UCSD-AML1 (cell line): ENCODE results near the gene PRKG2.
A peak's percentile ranks its signal among the peaks of the same experiment; 100 is the strongest.

Source experiments
- DNase-seq: peaks from one replicate; lab custom pipeline; 2025; ENCODE audit not compliant: unreplicated experiment; lab: John Stamatoyannopoulos, UW

PRKG2 gene

DNA sequence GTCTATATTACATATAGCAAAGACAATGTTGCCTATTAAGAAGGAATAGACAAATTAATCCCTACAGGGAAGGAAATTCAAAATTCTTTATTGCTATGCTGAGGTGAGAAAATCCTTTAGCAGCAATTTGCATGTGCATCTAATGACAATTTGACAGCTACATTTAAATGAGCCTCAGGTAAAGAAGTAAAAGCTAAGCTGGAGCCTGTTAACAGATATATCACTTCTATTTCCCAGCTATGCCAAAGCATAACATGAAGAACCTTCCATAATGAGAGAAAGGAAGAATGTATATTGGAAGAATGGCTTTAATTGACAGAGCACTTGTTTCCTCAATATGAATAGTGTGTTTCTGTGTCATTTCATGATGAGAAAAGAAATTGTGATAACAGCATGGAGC lies 112.9 kb downstream of the PRKG2 start:
- DNase-seq: no peak

DNA sequence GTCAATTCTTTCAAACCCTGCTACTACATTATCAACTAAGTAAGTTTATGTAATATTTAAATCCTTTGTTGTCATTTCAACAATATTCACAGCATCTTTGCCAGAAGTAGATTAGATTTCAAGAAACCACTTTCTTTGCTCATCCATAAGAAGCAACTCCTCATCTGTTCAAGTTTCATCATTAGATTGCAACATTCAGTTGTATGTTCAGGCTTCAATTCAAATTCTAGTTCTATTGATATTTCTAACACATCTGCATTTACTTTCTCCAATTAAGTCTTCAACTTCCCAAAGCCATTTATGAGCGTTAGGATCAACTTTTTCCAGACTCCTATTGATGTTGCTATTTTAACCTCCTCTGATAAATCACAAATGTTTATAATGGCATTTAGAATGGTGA lies 118.5 kb downstream of the PRKG2 start:
- DNase-seq: no peak

DNA sequence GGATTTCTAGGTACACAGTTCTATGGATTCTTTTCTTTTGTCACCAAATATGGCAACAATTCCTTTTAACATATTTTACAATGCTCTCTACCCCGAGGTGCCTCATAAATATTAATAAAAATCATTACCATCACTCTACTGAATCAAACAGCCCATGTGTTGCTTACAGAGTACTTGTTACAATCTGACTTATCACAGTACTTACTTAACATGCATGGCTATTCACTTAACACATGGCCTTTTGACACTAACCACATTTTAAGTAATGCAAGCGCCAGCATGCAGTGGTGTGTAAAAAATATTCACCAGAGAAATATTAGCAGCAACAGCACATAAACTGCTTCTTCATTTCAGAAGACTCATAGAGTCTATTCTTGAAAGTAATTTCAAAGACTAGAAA lies 119.6 kb downstream of the PRKG2 start:
- DNase-seq: no peak

DNA sequence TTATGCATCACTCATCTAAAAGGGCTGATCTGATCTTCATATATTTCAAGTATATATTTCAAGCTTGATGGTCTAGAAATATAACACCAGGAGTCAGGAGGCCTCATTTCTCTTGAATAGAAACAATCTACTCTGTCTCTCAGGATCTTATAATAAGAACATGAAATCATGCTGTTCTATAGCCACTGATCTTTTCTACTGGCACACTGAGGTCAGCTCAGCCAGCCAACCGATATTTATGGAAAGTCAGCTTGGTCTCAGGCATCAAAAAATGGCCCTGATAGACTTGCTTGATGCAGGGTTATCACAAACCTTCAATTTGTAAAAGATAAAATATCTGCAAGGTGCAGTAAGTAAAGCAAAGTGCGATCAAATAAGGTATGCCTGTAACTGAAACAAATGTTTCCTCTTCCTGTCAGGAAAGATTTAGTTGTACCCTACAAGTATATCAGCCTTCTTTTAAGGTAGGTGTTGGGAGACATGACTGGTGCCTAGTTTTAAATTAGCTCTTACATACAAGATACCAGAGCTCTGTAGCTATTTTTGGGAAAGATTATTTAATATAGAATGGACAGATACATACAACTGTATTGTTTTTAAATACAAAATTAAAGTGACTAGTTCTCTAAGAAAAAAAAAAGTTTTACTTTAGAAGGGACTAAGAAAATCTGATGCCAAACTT lies 121.2 kb downstream of the PRKG2 start:
- DNase-seq: no peak

DNA sequence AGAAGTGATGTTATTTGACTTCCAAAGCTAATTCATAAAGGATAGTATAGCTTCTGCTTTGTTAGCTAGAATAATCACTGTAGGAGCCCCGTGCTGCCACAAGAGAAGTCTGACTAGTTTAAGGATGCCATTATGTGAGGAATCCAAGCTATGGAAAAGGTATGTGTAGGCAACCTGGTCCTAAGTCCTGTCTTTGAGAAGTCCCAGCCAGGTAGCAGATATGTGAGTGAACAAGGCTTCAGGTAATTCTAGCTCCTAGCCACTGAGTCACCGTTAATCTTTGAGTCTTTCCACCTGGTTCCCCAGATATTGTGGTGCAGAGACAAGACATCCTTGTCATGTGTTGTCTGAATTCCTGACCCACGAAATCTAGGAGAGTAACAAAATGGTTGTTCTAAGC lies 129.0 kb downstream of the PRKG2 start:
- no peak for DNase-seq

DNA sequence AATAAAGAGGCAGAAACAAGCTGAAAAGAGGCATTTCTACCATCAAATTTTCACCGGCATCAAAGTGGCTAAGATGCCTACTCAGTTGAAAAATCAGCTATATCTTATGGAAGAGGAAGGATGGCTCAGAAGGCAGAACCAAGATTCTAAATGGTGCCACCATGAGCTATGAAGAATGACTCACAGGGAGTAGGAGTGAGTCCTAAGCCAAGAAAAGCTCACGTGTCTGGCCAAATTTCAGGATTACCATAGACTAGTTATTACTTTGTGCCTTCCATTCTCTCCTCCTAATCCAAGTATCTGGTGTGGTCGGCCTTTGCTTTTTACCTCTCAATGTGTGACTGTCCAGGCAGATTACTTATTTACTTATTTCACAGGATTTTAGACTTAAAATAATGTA lies 129.7 kb downstream of the PRKG2 start:
- no peak for DNase-seq

DNA sequence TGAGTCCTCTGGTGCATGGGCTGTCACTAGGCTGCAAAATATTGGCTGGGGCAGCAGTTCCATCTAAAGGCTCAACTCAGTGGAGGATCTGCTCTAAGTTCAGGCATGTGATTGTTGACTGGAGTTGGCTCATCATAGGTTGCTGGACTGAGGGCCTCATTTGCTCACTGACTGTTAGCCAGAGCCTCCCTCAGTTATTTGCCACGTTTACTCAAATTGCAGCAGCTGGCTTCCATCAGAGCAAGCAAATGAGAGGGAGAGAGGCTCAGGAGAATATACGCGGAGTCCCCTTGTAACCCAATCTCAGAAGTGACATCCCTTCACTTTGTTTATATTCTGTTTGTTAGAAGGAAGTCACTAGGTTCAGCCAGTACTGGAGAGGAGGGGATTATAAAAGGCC lies 130.4 kb downstream of the PRKG2 start:
- DNase-seq: no peak

DNA sequence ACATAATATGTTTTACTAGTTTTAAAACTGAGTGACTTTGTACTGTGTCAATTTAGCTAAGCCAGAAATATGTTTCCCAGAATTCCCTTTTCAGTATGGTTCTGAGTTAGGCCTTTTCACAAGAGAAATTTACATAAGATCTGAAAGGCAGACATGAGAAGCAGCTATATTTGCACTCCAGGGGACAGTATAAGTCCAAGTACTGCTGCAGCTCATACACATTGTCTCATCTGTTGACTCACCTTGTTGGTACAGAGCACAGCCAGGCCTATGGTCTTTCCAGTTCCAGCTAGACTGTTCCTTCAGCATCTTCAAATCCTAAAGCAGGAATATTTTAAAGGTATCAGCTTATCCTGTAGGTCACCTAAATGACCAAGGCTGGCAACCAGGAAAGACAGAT lies 131.0 kb downstream of the PRKG2 start:
- no peak for DNase-seq

DNA sequence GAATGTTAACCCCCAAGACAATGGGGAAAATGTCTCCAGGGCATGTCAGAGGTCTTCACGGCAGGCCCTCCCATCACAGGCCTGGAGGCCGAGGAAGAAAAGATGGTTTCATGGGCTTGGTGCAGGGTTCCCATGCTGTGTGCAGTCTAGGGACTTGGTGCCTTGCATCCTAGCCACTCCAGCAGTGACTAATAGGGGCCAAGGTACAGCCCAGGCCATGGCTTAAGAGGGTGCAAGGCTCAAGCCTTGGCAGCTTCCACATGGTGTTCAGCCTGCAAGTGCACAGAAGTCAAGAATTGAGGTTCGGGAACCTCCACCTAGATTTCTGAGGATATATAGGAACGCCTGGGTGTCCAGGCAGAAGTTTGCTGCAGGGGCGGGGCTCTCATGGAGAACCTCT lies 133.9 kb downstream of the PRKG2 start:
- DNase-seq: no peak

DNA sequence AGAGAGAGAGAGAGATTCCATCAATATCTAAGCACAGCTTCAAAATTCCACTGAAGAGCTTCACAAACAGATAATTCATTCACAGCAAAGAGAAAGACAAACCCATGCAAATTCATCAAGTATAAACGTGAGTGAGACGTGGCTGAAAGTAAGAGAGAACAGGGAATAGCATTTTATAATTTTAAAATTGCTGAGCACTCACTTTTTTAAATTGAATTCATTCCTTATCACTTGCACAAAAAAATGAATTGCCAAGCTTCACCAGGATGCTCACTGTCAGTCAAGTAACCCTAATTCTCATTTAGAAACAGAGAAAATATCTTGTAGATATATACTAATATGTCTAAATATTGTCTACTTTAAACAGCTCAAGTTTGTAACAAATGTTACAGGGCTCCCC lies 144.0 kb downstream of the PRKG2 start:
- DNase-seq: no peak

DNA sequence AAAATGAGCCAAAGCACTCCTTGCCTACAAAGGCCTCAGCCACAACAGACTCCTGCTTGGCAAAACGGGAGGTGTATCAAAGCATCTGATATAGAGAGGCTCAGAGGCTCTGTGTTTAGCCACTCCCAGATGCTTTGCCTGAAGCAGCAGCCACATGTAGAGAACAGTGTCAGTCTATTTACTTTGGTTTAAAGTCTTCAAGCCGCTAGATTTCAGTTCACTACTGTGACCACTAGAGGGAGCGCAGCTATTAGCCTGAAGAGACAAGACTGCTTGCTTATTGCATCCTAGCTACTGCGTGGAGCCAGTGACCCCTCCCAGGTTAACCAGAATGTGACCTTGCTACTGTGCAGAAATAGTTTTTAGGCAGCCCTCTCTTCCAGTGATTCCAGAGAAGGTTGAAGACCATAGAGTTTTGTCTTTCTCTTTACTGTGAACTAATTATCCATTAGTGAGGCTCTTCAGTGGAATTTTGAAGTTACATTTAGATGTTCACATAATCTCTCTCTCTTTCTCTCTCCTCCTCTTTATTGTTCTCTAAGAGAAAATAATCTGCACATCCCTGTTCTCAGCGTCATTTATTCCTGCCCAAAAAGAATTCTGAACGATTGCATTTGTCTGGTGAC lies 145.2 kb downstream of the PRKG2 start:
- DNase-seq: peak; percentile 23

DNA sequence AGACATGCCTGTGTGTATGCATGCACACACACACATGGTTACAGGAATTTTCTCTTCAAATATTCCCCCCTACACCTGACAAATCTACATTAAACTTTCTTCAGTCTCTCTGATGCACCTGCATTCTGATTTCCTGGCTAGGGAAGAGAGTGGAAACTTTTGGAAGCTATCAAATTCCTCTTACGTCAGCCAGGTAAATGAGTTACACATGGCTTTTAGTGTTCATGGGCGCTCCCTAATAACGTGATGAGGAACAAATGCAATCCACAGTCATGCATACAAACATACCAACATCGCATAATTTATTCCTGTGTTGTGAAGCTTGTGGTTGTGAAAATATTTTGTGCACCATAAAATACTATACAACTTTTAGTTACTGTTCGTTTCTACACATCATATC lies 149.6 kb downstream of the PRKG2 start:
- no peak for DNase-seq

DNA sequence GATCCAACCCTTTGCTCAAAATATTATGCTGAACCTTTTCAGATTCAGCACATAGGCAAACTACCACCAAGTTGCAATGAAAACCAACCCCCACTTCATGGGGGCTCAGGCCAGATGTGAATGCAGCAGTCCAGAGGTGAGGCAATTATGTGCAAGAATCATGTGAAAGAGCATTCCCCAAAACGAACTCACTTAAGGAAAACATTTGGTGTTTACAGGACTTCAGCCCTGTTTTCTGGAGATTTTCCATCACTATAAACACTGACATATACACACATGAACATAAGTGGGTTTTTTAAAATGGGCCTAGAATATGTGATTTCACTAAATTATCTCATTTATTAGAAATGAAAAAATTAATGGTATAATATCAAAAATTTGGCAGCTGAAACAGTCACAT lies 153.0 kb downstream of the PRKG2 start:
- no peak for DNase-seq

DNA sequence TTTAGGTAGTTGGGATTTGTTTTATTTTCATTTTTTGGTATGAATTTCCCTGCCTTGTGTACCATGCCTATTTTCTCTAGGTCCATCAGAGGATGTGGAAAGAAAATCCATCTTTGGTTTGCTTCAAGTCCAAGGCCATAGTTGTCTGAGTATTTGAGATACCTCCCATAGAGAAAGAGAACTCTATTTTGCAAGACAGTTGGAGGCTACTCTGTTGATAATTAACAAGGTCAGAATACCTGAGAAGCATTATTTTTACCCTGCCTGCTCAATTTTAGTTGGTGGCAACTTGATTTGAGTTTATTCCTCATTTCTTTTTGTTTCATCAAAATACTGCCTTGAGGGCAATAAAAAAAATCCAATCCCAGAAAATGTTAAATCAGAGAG lies 153.7 kb downstream of the PRKG2 start:
- no peak for DNase-seq

DNA sequence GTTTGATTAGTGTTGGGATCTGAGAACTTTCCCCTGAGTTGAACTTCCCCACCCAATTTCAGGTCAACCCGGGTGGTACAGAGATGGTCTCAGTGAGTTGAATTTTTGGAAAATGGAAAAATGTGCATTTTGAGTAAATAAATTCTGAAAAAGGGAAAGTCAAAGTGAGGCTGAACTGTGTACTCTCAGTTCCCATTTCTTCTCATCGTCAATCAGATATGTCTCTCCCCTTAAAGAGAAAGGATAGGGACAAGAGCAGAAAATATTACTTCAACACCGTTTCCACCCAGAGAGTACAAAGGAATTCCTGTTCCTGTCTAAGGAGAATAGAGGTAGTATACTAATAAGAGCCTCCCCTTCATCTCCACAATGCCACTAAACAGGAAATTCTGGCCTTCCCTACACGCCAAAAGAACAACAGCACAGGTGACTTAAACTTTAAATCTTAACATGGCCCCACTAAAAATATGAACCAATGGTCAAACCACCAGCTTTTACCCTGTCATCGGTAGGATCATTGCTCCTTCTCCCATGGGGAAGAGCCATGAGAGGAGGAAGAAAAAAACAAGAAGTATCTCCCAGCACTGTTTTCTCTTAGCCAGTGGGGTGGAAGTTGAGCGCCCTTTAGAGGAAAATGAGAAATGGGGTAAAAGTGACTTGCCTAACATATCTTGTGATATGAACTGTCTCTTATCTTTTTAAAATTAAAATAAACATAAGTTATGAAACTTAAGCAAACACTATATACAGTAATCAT lies 154.3 kb downstream of the PRKG2 start:
- DNase-seq: no peak

DNA sequence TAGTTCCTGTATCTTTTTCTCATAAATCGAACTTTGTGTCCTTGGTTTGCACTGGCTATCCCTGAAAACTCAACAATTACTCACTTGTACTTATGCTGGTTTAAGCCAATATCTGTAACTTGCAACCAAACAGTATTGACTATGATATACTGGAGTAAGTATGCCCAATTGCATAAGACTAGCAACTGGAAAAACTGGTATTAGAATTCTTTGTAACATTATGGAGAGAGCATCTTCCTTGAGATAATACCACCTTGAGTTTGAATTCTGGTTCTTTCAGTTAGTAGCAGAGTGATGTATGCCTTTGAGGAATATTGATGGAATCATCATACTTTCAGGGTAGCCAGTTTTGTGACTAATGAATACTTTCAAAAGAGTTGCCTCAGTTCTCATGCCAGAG lies 156.4 kb downstream of the PRKG2 start:
- no peak for DNase-seq

DNA sequence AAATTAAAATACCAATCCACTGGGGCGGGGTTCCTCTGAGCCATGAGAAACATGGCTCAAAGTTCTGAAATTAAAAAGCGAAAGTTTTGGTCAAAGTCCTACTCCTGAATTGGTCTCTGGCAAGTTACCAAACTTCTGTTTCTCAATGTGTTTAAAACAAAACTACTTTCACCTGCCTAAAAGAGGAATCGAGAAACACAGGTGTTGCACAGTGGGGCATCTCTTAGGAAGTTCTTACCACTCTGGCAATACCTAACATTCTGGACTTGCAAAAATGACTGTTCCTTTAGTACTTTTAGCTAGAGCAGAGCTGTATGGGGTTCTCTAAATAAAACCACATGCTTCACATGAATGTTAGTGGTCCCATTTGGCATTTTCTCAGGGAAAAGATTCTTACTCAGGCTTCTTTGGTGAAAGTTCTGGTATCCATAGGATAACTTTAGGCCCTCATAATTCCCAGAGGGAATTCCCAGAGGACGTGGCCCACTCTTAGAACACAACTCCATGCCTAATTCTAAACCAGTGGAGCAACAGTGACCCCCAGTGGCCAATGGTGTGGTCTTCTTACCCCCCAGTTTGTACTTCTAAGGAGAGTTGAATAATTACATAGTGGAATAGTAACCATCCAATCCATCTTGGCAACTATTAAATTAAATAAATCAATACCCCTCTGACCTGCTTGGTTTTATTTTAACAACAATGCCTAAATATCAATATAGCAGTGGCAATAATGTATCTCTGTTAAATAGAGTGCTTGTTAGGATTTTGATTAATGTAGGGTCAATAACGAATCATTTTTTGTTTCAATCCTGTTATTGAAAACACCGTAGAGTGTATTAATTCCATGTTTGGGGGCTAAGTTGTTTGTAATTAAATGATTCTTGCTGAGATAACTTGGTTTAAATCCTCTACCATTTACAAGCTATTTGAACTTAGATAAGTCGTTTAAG lies 162.6 kb downstream of the PRKG2 start:
- DNase-seq: peak; percentile 23

DNA sequence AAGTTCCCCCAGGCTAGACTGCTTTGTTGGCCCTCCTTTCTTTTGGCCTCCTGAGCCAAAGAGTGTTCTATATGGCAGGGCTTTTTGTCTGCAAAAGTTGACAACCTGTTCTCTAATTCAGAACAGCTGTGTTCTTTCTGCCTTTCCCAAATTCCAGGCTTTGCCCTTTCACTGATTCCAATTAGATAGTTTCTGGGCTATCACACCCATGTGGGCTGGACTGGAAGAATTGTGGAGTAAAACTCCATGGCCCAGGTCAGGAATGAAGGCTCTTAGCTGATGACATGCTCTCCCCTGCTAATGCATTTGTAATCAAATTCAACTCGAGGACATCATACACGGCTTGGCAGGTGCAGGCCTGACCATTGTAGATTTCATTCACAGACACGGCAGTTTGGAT lies 165.1 kb downstream of the PRKG2 start:
- no peak for DNase-seq

DNA sequence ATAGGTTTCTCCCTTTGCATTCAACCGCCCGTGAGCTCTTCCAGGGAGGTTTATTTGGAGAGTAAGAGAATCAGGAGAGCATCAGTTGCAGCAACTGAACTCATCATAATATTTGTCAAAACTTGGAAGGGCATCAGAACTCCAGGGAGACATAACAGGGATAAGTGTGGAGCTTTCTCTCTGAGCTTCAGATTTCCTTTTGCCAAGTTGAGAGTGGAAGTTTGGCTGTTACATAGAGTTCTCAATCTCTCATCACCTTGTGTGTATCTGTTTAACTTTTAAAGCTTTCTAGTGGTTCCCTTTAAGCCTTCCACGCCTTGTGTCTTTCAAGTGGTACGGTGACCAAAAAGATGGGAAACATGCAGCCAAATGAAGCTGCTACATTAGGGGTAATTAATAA lies 165.7 kb downstream of the PRKG2 start:
- DNase-seq: no peak

DNA sequence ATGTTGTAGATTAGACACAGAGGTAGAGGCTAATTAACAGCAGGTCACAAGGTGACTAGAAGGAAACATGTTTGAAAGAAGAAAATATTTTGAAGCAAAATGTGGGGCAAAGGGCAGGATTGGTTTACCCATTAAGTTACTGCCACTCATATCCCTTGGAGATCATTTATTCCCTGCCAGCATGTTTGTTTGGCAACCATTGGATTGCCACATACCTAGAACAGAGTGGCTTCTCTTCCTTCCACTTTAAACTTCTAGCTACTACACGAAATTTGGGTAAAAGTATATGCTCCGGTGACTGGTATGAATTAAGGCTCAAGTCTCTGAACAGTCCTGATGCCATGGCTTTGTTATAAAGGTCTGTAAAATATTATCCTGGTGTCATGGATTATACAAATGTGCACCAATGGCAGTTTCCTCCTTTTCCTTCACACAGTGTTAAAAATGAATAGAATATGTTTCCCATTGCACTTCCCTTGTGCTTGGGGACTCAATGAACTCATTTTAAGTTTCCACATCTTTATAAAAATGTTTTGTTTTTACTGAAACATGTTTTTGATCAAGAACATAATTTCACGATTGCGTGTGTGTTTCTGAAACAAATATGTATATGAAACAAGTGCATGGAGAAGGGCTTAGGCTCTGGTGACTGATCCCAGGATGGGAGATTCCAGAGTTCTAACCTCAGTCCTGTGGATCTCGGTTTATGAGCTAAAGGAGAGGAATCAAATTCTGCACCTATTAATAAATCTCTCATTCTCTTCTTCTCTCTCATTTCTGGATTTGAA lies 172.2 kb downstream of the PRKG2 start:
- DNase-seq: no peak
